ENCODE results near the gene LSAMP. TPM values are rescaled to one million over a fixed set of nuclear protein-coding genes. Genes with fewer than 3 reads are reported as not detected.
A peak's percentile ranks its signal among the peaks of the same experiment; 100 is the strongest.

Gene LSAMP
- total RNA-seq, 2 experiments from 2014 or later, result not detected

DNA sequence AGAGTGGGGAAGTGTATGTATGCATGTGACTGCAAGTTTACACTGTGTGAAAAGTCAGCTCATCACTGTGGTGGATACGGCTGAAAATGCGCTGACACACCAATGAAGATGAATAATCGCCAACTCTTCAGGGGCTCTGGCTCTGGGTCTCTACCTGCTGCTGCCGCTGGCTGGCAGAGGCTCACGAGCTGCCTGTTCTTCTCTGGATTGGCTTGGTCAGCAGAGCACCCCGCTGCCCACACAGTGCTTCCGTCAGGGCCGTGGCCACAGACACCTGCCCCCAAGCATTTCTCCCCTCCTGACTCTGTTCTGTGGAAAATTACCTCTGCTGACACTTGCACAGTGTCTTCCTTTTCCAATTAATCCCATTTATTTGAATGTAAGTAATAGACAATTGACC lies 606.5 kb downstream of the LSAMP start:
- no peaks in the 10 kb centered on the region for H3K27me3 Mint-ChIP-seq
- TF ChIP-seq, protein P1, sequence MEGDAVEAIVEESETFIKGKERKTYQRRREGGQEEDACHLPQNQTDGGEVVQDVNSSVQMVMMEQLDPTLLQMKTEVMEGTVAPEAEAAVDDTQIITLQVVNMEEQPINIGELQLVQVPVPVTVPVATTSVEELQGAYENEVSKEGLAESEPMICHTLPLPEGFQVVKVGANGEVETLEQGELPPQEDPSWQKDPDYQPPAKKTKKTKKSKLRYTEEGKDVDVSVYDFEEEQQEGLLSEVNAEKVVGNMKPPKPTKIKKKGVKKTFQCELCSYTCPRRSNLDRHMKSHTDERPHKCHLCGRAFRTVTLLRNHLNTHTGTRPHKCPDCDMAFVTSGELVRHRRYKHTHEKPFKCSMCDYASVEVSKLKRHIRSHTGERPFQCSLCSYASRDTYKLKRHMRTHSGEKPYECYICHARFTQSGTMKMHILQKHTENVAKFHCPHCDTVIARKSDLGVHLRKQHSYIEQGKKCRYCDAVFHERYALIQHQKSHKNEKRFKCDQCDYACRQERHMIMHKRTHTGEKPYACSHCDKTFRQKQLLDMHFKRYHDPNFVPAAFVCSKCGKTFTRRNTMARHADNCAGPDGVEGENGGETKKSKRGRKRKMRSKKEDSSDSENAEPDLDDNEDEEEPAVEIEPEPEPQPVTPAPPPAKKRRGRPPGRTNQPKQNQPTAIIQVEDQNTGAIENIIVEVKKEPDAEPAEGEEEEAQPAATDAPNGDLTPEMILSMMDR (IDR thresholded peaks at IDR 0.05), result no peak
- H3K4me3 Mint-ChIP-seq, result no peak overlapping the region
- intact Hi-C loops (cut with micrococcal nuclease), result no loop called here
- H3K9me3 Mint-ChIP-seq, result no peaks in the 10 kb centered on the region
- ChIA-PET POLR2A (interaction anchor here (0.6 kb wide), 1 partner anchor 1429 kb away, joined by 3 read pairs; no protein-coding TSS in a partner anchor), CTCF (interaction anchor here (1.1 to 1.4 kb wide), 3 partner anchors 8 to 34 kb away, joined by 3 to 4 read pairs (median 3); no protein-coding TSS in a partner anchor)
- H3K4me1 Mint-ChIP-seq (ENCODE audit: low read depth), result no peaks in the 10 kb centered on the region
- H3K27ac Mint-ChIP-seq, result no peak overlapping the region
- no peaks in the 10 kb centered on the region for H3K36me3 Mint-ChIP-seq (ENCODE audit: low read depth)
- DNase-seq, result no peak
- ATAC-seq, result no peak

DNA sequence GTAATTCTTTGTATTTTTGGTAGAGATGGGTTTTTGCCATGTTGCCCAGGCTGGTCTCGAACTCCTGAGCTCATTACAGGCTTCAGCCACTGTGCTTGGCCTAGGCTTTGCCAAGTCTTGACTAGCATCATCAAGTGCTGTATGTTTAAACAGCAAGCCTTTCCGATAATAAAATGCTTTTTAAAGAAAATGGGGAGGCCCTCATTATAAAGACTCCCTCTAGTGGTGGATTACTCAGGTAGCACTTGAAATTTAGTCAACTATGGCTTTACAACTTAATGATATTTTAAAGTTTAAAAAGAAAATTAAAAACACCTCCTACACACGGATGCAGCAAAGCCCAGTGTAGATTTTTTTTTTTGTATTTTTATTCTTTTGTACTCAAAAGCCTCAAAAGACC lies 608.3 kb downstream of the LSAMP start:
- DNase-seq (no peak), ATAC-seq (no peak)
- no peaks in the 10 kb centered on the region for H3K36me3 Mint-ChIP-seq (ENCODE audit: low read depth)
- H3K4me3 Mint-ChIP-seq, result no peak overlapping the region
- CTCF ChIA-PET, result interaction anchor here (0.9 to 2.3 kb wide), 7 partner anchors 9 to 29 kb away, joined by 3 to 14 read pairs (median 5); no protein-coding TSS in a partner anchor
- intact Hi-C loops (cut with micrococcal nuclease), result no loop called here
- TF ChIP-seq, protein P1 (IDR thresholded peaks at IDR 0.05), result peak; percentile 56
- no peaks in the 10 kb centered on the region for H3K9me3 Mint-ChIP-seq
- POLR2A ChIA-PET, result no interaction called here
- no peaks in the 10 kb centered on the region for H3K4me1 Mint-ChIP-seq (ENCODE audit: low read depth)
- no peaks in the 10 kb centered on the region for H3K27me3 Mint-ChIP-seq
- no peak overlapping the region for H3K27ac Mint-ChIP-seq

DNA sequence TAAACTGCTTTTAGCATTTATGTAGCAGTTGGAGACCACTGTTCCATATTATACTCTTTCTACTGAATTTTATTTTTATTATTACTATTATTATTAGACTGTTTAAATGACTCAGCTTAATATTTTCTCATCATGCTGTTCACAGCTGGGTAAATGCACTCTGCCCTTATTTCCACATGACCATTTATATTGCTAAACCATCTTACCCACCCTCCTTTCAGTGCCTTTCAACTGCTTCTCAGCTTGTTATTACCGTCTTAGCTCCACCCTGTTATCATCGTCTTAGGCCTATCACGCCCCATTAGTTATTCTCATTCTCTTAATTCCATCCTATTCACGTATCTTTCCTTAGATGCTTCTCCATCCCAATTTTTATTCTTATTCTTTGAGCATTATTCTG lies 609.3 kb downstream of the LSAMP start:
- Mint-ChIP-seq H3K4me3 (no peak overlapping the region), H3K36me3 (ENCODE audit: low read depth) (no peaks in the 10 kb centered on the region), H3K9me3 (no peaks in the 10 kb centered on the region), H3K4me1 (ENCODE audit: low read depth) (no peaks in the 10 kb centered on the region), H3K27me3 (peaks cover 1% of the 10 kb centered on the region), H3K27ac (no peak overlapping the region)
- ATAC-seq, result no peak
- TF ChIP-seq, protein P1 (IDR thresholded peaks at IDR 0.05), result no peak
- POLR2A ChIA-PET, result no interaction called here
- CTCF ChIA-PET, result interaction anchor here (0.9 to 2.3 kb wide), 9 partner anchors 9 to 734 kb away, joined by 3 to 14 read pairs (median 4); no protein-coding TSS in a partner anchor
- intact Hi-C loops (cut with micrococcal nuclease), result no loop called here
- DNase-seq, result no peak

DNA sequence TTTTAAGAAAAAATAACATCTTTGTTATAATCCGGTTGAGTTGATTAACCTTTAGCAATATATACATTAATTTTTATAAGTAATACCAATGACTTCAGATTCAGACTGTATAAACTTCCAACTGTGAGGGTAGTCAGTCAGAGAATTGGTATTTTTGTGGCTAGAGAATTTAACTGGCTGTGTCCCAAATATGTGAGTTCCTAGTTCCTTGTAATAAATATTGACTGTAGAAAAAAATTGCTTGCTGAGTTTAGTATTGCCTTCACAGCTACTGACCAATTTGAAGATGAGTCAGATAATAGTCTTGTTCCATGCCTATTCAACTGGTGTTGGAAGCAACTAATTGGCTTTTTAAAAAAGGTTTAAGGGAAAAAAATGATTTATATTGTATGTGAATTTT lies 611.2 kb downstream of the LSAMP start:
- Mint-ChIP-seq H3K9me3 (no peaks in the 10 kb centered on the region), H3K4me3 (no peak overlapping the region), H3K27me3 (peaks cover 3% of the 10 kb centered on the region), H3K36me3 (ENCODE audit: low read depth) (no peaks in the 10 kb centered on the region), H3K4me1 (ENCODE audit: low read depth) (no peaks in the 10 kb centered on the region), H3K27ac (no peak overlapping the region)
- DNase-seq (no peak), ATAC-seq (no peak)
- CTCF ChIA-PET, result interaction anchor here (1.1 to 2.1 kb wide), 4 partner anchors 11 to 50 kb away, joined by 3 to 8 read pairs (median 4); no protein-coding TSS in a partner anchor
- TF ChIP-seq, protein P1 (IDR thresholded peaks at IDR 0.05), result no peak
- intact Hi-C loops (cut with micrococcal nuclease), result no loop called here
- POLR2A ChIA-PET, result no interaction called here

DNA sequence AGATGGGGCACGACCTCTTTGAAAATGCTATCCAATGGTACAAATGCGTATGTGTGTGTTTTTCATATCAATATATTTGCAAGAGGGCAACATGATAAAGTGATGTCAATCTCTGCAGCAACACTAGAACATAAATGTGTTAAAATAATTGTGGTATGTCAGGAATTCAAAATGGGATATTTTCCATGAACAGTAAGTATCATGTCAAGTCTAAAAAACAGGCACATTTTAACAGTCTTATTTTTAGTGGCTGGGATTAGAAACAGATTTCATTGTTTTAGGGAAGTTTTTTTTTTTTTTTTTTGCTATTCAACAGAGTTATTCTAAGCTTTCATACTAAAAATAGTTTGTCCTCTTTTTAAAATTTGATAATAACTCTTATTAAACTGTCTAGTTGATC lies 612.2 kb downstream of the LSAMP start:
- H3K36me3 Mint-ChIP-seq (ENCODE audit: low read depth), result no peaks in the 10 kb centered on the region
- no peak overlapping the region for H3K4me3 Mint-ChIP-seq
- intact Hi-C loops (cut with micrococcal nuclease), result no loop called here
- H3K4me1 Mint-ChIP-seq (ENCODE audit: low read depth), result no peaks in the 10 kb centered on the region
- TF ChIP-seq, protein P1 (IDR thresholded peaks at IDR 0.05), result no peak
- DNase-seq (no peak), ATAC-seq (no peak)
- H3K27ac Mint-ChIP-seq, result no peak overlapping the region
- ChIA-PET CTCF (interaction anchor here (0.9 to 2.1 kb wide), 4 partner anchors 10 to 64 kb away, joined by 3 to 8 read pairs (median 3); no protein-coding TSS in a partner anchor), POLR2A (no interaction called here)
- peaks cover 8% of the 10 kb centered on the region for H3K27me3 Mint-ChIP-seq
- H3K9me3 Mint-ChIP-seq, result no peaks in the 10 kb centered on the region

Data from activated CD8-positive, alpha-beta T cell treated with anti-CD3 and anti-CD28 coated beads for 36 hours (primary cell).